GM19372 (cell line): ENCODE measurements around the gene COX17.

Experiments used
- ATAC-seq: cut with Tn5 transposase; IDR thresholded peaks from one replicate; pipeline ENCODE4 v1.9.1; 2021; ENCODE audit warnings: mild to moderate bottlenecking, low read depth, moderate library complexity; ENCODE audit not compliant: unreplicated experiment

COX17 gene

DNA sequence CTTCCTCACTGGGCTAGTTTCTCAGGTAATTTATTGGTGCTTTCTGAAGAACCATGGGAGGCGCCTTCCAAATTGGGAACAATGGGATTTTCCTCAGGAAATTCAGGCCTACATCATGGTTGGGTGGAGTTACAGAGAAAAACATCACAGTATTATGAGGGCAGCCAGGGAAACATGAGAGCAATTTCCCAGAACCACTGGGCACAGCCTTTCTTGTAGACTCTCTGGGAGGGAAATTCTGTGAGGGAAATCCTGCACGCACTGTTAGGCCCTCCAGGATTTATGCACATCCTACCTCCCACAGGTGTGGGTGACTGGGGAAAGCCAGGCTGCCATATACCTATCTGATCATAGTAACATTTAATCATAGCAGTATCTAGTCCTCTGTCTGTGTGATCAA is 30.0 kb downstream of the COX17 start:
- ATAC-seq, result no peak

DNA sequence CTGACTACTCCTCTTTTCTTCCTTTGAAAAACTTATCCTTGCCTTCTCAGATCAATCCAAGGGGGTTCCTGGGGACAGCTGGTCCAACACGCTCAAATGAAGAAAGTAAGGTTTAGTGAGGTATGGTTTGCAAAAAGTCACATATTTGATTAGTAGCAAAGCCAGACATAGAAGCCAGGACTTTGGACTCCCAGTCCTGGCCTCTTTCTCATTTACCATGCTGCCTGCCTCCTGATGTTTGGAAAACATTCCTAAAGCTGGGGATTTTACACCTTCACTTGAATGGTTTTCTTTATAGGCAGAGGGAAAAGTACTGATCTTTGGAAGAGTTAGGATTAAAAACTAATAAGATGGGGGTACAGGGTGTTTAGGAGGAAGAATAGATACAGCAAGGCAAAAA is 31.4 kb downstream of the COX17 start:
- no peak for ATAC-seq

DNA sequence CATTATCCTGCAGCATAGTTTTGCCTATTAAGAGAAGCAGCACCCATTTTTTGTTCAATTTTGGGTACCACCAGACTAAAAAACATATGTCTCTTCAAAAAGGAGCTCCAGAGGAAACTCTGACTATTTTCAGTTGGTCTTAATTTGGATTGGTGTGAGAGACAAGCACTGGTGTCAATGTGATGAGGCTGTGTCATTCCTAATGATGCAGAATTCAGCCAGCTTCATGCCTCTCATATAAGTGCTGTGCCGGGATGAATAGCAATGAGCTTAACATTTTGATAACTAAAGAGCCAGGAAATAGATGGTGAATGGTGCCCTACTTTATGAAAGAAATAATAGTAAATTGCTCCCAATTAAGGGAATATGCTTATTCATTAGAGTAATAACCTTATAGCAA is 32.7 kb downstream of the COX17 start:
- no peak for ATAC-seq

DNA sequence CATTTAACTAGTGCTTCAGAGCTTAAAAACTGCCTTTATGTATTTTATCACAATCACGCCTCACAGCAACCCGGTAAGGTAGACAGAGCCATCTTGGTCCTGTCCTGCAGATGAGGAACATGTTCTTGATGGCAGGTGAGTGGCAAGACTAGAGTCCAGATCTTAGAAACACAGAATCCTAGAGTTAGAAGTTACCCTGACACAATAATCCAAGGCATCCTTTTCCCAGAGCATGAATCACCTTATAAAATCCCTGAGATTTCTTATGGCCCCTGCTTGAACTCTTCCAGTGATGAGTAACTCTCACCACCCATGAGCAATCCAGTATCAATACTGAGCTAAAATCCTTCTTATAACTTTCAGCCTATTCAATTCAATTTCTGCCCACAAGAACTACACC is 33.7 kb downstream of the COX17 start:
- ATAC-seq, result no peak

DNA sequence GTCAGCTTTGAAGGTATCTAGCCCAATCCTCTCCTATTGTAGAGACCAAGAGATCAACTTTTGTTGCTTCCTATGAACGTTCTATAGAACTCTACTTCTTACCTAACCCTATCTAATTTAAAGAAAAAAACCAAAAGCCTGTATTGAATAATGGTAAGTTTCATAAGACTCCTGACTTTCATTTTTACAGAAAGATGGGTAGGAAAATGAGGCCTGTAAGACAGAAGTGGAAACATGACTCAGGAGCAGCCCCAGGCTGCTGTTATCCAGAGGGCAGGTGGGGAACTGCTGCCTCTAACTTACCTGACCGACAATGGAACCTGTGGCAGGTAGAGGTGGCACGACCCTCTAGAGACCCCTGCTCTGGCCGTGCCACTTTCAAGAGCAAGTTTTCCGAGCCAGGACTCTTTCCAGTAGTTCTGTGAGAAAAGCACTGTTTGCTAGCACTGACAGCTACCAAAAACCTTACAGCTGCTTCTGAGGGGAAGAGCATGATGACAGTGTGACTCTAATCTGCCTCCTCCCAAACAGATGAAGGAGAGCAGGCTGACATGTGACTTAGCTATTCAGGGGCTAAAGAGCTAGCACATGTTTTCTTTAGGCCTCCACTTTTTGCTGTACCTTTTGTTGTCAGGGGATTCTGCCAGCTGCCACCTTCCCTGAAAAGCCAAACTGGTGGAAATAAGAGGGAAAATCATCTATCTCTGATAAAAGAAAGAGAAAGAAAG is 34.3 kb downstream of the COX17 start:
- ATAC-seq, result no peak

DNA sequence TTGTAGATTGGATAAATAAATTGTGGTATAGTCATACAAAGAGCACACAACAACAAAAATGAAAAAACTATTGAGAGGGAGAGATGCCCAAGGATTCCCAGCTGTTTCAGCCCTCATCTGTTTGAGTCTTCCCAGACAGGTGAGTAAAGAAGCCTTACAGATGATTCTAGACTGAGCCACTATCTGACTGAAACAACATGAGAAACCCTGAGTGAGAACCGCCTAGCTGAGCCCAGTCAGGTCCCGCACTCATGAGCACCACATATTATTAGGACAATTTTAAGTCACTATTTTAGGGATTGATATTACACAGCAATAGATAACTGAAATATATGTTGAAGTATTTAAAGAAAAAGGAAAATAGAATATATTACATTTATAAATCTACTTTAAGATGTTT is 35.8 kb downstream of the COX17 start:
- no peak for ATAC-seq

DNA sequence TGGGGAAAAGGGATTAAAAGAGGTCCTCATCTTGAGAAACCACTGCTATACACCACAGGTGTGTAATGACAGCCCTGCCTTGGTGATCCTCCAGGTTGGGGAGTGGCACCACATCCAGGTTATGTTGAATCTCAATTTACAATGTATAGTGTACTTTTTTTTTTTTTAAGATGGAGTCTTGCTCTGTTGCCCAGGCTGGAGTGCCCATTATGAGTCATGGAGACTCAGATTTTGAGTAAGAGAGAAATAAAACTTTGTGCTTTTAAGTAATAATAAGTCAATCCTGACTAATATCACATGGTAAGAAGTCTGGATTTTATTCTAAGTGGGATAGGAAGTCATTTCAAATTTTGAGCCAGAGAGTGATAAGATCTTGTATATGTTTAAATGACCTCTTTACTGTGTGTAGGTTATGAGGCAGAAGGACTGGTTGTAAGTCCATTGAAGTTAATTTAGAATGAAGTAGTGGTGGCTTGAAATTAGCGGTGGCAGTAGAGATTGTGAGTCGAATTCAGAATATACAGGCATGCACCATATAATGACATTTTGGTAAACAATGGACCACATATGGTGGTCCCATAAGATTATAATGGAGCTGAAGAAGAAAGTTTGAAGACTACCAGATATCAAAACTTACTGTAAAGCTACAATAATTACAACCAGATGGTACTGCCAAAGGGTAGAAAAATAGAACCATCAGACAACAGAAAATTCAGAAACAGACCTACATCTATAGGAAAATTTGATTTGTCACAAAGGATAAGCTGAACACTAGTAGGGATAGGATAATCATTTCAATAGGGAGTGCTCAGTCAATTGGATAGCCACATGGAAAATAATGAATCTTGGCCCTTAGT is 37.5 kb downstream of the COX17 start:
- ATAC-seq, result no peak

DNA sequence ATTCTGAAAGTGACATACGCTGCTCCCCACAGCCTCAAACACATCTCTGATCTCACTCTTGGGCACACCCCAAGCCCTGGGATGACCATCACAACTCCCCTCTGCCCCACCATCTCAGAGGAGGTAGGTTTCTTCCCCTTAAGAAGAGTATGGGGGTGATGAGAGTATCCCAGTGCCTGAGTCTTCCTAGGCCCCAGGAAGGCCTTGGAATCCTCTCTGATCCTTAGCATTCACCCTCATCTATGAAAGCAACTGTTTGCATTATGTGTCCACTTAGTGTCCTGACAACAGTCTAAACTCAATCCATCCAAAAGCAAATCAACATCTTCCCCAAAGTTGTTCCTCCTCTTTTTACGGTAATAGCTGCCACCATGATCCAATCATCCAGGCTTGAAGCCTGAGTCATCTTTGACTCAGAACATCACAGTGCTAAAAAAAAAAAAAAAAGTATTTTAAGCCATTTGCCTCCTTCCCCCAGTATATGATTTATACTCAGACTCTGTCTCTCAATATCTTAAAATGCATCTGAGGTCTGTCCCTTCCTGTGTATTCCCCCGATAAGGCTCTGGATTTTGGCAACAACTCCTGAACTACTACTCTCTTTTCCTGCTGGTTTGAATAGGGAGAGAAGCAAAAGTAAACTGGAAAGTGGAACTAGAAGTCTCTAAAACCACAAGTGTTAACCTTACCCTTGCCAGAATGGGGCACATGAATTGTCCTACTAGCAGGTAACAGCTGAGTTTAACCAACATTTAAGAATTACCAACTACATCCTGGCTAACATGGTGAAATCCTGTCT is 39.3 kb downstream of the COX17 start:
- peak; percentile 26 for ATAC-seq

DNA sequence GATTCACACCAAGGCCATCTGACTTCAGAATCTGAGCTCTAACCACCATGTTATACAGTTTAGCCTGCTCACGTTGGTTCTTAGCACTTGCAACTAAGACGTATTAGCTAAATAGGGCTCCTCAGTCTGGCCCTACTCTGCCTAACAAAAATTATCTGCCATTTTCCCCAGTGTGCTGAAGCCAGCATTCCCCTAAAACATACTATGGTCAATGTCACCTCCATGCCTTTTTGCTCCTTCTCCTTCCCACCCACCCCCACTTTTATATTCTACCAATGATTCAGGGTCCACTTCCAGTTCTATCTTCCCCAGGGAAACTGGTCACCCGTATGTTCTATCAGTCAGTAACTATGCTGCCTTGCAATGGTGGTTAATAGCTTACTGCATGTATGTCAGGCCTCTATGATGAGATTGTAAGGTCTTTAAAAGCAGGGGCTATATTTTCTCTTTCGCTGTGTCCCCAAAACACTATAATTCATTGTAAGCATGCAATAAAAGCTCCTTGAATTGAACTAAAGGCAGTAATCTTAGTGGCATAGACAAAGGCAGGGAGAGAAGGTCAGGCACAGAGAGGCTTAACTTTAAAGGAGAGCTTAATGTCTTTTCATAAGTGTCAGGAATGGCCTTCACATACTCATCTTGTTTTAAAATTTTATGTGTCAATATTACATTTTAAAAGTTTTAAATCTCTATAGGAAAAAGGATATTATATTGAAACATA is 40.2 kb downstream of the COX17 start:
- ATAC-seq, result no peak

DNA sequence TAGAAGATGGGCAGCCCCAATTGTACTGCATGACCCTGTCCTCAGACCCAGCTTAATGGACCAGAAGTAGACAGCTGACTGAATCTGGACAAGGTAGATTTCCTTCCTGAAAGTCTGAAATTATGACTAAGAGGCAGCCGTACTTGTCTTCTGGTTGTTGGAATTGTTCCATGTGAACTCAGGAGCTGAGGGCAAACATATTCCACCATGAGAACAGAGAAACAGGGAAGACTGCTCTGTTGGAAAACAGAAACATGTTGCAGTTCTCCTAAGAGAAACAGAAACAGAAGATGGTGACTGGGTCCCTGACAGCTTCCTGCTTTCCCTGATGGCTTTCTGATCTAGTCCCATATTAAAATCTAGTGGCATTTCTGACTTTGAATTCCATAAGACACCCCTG is 41.0 kb downstream of the COX17 start:
- no peak for ATAC-seq

DNA sequence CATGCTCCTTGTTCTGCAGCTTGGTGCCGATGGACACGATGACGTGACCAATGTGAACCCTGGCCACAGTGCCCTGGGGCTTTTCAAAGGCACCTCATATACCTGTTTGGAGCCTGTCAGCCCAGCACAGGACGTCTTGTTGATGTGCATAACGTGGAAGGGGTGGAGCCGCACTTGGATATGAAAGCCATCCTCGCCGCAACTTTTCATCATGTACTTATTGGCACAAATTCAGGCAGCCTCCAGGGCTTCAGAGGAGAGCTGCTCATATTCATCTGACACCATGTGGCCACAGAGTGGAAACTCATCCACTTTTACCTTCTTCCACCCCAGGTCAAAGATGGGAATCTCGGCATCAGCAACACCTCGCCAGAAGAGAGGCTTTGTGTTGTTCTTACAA is 41.5 kb downstream of the COX17 start:
- no peak for ATAC-seq

DNA sequence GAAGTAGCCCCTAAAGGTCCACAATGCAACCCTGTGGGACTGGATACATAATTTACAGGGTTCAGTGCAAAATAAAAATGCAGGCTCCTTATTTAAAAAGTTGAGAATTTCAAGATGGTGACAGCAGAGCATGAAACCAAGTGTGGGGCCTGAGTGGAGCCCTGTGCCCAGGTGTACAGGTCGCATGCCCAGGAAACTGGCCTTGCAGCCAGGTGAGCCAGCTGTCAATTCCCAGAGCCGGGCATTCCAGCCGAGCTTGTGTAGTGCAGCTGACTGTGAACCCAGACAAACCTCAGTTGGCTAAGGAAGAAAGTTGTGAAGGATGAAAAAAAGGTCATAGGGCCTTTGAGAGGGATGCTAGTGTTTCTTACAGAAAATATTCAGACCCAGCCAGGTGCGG is 44.4 kb downstream of the COX17 start:
- no peak for ATAC-seq

DNA sequence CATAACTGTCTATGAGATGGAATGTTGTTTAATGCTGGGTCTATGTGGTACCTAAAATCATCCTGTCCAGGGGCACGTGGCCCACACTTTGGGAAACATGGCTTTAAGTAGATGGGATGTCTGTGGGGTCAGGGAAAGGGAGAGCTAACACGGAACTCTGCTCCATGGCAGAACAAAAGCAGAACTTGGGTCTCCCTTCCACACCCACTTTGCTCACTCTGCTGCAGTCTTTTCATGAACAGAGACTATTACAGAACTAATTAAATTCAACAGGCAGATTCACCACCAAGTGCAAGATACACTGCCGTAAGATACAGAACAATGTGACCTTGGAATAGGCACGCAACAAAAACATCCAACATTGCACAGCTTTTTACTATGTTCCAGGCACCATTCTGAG is 45.0 kb downstream of the COX17 start:
- ATAC-seq, result no peak

DNA sequence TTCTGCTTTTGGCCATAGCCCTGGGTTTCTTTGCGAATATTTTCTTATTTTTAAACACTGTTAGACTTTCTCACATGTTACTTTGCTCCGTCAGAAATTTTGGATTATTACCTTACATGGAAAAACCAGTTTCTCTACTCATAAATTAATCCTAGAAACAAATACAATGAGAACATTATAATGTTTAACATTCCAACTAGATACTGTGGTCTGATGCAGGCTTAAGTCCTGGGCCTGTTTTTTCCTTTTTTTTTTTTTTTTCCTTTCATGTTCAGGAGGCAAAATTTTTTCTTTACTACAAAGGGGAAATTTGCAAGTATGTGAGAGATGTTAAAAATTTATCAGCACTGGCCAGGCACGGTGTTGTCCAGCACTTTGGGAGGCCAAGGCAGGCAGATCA is 45.7 kb downstream of the COX17 start:
- ATAC-seq, result no peak

DNA sequence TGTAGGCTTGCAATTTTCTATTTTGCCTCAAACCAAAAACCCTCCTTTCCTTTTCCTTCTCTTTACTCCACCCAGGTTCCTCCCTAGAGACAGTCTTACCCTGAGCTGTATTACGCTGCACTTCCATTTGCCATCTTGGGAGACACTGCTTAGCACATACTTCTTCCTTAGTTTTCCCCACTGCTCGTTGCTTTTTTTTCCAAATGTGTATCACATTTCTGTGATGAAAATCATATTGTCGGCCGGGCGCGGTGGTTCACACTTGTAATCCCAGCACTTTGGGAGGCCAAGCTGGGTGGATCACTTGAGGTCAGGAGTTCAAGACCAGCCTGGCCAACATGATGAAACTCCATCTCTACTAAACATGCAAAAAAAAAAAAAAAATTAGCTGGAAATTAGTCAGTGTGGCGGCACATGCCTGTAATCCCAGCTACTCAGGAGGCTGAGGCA is 46.3 kb downstream of the COX17 start:
- no peak for ATAC-seq

DNA sequence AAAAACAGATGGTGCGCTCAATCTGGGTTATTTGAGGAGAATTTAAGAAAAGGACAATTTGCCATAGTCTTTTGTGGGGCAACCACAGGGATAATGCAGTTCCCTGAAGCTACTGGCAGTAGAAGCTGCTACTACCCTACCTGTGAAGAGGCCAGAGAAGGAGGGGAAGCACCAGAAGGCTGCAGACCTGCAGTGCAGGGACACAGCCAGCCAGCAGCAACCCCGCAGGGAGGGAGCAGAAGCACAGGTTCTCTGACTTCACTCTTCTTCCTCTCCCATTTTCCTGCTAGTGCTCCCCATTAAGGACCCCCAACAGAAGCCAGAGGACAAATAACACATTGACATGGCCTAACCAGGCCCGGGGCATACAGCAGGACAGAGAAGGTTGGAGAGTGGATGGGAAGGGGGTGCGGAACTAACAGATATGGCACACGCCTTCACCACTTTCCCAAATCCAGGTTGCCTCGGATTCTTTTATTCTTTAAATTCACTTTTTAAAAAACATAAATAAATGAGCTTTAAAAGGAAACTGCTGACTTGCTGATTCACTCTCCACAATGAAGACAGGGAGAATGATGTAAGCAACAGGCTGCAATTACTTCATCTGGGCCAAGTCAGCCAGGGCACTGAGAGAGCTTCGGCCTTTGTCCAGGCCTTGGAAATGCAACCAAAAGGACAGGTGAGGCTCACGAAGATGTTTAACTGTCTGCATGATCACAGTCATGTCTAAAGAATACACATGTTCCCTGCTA is 46.9 kb downstream of the COX17 start:
- ATAC-seq, result no peak

DNA sequence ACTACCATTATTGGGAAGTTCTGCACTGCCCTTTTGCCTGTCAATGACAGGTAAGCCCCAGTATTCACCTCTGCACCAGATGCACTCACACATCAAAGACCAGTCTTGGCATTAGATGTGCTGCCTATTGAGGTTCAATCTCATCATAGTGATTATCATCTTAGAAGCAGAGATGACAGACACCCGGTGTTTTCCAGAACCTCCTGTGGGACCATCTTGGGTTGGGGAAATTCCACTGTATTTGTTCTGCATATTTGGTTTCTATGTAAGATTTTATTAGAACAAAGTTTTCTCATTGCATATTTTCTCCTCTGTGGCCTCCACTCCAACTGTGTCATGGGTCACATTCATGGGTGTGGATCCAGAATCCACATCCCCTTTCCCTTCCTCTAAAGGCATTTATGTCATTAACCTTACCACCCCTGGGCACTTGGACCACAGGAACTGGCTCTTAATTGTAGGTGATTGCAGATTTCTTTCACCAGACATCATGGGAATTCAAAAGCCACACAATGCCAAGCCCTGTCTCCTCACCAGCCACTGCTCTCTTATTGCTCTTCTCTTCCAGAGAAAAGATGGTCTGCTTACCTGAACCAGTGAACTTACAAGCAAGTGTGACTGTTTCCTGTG is 48.3 kb downstream of the COX17 start:
- no peak for ATAC-seq

DNA sequence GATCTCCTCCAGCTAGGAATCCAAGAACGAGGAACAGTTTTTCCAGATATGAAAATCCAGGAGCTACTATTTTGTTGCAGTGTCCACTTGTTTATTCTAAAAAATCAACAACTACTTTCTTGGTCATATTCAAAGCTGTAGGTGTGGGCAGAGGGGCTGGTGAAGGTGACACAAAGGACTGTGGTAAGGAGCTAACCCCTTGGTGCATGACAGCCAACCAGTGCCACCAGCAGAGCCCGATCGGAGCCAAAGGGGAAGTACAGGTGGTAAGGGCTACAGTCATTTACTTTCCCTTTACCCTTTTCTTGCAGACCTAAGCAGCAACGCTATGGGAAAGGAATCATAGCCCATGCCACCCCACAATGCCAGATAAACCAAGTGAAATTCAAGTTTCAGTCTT is 48.8 kb downstream of the COX17 start:
- no peak for ATAC-seq

DNA sequence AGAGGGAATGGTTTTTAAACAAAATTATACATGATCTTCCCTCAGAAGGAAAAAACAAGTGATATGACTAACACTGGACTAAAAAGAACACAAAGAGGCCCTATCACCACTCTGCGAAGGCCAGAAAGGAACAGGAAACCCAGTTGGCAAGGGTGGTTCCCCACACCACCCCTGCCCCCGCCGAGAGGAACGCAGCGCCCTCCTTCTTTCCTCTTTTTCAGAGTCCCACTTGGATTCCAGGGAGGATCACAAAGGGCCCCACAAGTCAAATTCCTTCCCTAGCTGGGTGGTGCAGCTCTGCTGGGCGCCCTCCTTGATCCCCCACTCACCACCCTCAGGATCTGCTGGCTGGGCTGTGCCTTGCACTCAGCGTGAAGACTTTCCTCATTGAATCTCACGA is 49.7 kb downstream of the COX17 start:
- no peak for ATAC-seq
